NCI-H446 (cell line): ENCODE measurements around the gene LZTS2.
A peak's percentile ranks its signal among the peaks of the same experiment; 100 is the strongest.
"Not testable (repeated sequence)": the region's sequence is repeated elsewhere in the genome, so short reads cannot be mapped to it uniquely, and the experiment has no call there.

Experiments
- DNase-seq, 2 experiments: peaks; one replicate each; lab custom pipeline; 2025; lab: John Stamatoyannopoulos, UW

Gene LZTS2

DNA sequence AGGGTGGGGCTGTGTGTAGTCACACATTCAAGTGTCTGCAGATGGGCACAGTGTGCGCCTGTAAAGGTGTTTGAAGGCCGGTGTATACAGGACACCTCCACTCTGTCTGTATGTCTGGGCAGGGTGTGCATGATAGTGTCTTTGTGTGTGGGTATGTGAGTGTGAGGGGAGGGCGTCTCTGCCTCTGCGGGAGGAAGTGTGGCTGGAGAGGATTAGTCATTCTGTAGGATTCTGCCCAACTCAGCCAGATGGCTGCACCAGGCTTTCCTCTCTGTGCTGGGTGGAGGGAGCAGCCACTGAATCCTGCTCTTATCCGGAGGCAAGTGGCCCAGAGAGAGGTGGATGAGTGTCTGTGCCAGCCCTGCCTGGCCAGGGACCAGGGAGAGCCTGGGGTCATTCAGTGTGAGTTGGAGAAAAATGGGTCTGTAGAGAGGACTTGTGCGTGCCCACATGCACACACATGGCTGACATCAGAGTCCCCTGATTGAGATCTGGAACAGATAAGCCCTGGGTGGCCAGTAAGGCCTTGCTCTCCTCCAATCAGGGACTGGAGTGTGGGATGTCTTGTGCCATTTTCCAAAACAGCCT is 33.1 kb downstream of the LZTS2 start:
- DNase-seq: peak; percentile 42 to 72

DNA sequence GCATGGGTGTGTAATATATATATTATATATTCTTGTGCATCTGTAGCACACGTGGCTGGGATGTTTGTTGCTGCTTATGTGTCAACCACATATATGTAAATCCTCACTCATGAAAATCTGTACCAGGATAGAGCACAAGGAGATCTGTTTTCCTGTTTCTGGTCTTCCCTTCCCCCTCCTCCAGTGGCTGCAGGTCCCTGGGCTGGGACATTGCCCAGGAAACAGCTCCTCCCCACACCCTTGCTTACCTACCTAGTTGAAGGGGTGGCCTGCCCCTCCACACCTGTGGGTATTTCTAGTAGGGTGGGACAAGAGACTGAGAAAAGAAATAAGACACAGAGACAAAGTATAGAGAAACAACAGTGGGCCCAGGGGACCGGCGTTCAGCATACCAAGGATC is 33.7 kb downstream of the LZTS2 start:
- no peak for DNase-seq

DNA sequence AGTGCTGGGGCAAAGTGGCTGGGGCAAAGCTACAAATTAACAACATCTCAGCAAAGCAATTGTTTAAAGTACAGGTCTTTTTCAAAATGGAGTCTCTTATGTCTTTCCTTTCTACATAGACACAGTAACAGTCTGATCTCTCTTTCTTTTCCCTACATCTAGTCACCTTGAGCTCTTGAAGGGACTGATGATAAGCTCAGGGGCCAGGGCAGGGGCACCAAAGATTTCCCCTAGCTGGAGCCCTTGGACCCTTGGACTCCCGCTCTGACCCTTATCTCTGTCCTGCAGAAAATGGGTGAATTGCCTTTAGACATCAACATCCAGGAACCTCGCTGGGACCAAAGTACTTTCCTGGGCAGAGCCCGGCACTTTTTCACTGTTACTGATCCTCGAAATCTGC is 34.8 kb downstream of the LZTS2 start:
- DNase-seq: not testable (repeated sequence)

DNA sequence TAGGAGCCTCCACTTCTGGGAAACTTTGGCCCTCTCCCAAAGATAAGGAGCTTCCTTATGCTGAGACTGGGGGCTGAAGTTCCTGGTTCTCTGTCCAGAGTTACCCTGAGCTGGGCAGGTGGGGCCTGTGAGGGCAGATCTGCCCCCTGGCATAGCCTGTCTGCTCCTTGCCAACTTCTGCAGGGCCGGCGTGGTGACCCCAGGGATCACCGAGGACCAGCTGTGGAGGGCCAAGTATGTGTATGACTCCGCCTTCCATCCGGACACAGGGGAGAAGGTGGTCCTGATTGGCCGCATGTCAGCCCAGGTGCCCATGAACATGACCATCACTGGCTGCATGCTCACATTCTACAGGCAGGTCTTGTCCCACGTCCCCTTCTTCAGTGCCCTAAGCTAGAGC is 35.7 kb downstream of the LZTS2 start:
- no peak for DNase-seq

DNA sequence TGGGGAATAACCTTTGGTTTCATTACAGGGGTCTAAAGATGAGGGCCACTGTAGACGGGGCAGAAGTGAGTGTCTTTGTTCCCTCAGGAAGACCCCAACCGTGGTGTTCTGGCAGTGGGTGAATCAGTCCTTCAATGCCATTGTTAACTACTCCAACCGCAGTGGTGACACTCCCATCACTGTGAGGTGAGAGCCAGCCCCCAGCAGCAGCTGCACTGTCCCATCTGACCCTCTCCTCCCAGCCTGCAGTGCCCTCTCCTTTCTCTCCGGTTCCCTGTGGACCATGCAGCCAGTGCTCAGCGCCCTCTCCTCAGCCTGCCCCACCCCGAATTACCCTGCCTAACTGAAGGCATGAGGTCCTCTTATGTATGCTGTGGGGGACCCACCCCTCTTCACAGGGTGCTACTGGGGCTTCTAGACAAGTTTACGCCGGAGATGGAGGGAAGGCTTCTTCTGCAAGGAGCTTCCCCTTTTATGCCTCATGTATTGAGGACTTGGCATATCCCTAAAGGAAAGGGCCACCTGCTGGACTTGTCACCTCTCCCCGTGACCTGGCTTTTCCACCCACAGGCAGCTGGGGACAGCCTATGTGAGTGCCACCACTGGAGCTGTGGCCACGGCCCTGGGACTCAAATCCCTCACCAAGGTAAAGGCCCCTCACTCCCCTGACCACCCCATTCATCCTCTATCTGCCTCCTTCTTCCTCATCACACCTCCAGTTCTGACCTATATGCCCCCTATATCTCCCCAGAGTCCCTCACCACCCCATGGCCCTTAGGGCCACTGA is 36.5 kb downstream of the LZTS2 start:
- DNase-seq: no peak

DNA sequence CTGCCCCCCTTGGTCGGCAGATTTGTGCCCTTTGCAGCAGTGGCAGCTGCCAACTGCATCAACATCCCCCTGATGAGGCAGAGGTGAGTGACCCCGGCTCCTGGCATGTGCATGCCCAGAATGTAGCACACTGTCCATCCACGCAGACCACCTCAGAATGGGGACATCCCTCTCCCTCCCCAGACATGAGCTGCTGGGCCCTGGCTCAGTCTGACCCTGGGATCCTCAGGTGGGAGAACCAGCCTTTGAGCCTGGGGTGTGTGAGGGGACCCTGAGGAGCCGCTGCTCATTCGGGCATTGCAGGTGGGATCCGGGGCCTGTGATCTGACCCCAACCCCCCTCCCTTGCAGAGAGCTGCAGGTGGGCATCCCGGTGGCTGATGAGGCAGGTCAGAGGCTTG is 37.1 kb downstream of the LZTS2 start:
- DNase-seq: no peak

DNA sequence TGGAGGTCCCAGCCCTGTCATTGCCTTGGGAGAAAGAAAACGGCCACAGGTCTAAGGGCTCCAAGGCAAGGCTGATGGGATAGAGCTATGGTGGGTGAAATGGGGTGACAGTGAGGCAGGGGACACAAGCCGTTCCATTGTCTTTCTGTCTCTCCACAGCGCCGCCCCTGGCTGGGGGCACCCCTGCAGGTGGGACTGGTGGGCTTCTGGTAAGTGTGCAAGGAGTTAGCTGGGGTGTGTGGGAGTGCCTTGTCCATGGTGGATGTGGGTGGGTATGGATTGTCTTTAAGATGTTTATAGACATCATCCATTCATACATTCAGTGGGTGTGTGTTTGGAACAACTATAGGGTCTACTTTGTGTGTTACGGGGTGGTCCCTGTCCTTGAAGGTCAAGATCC is 38.9 kb downstream of the LZTS2 start:
- no peak for DNase-seq

DNA sequence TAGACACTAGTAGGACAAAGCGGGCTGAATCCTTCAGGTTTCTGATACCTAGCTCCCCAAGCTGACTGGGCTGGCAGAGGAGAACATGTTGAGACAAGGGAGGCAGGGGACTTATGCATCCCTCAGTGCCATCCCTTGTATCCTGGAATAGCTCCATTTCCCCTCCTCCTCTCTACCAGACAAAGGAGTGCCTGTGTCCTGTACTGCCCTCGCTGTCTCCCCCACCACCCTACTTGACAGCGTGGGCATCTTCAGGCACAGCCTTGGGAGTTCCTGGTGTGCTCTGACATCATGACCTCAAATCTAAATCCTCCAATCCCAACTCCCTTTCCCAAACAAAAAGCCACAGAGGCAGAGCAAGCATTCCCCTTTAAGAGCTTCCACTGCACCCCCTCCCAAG is 40.5 kb downstream of the LZTS2 start:
- no peak for DNase-seq

DNA sequence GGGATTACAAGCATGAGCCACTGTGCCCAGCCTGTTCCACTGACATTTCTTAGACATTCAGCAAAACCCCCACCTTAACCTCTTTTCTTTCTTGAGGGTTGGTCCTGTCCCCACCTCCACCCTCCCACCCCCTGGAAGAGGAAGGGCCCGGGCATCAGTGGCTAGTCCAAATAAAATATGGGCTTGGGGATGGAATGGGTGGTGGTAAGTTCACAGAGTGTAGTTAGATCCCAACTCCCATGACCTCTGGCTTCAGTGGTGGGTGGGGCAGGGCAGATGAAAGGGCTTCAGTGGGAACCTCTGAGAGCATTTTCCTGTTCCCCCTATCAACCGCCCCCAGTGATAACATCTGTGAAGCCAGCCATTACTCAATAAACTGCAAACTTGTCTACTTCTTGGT is 41.2 kb downstream of the LZTS2 start:
- DNase-seq: no peak

DNA sequence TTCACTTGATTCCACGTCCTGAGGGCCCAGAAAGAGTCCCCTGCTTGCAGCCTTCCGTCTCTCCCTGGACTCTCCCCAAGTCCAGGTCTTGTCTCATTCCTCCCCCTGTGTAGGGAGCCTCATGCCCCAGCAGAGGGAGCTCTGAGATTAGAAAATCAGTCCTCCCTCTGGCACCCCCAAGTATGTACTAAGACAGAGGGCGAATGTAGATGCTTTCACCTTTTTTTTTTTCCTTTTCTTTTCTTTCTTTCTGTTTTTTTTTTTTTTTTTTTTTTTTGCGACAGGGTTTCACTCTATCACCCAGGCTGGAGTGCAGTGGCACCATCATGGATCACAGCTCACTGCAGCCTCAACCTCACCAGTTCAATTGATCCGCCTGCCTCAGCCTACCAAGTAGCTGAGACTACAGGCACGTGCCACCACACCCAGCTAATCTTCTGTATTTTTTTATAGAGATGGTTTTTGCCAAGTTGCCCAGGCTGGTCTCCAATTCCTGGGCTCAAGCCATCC is 41.7 kb downstream of the LZTS2 start:
- DNase-seq: peak; percentile 11 to 69

DNA sequence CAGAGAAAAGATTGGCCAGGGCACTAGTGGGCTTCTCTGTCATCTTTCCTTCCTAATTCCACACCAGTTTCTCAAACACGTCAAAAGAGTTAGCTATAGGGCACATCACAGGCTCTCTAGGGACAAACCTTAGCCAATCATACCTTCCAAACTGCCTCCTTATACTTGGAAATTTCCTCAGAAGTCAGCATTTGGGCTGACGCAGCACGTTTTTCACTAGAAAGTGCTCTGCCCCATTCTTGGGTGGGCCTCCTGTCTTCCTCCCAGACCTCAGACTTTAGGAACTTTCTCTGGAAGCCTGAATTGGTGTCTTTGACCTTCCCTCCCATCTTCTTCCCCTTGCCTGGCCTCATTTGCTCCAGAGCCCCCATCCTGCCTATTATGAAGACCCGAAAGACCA is 42.5 kb downstream of the LZTS2 start:
- no peak for DNase-seq

DNA sequence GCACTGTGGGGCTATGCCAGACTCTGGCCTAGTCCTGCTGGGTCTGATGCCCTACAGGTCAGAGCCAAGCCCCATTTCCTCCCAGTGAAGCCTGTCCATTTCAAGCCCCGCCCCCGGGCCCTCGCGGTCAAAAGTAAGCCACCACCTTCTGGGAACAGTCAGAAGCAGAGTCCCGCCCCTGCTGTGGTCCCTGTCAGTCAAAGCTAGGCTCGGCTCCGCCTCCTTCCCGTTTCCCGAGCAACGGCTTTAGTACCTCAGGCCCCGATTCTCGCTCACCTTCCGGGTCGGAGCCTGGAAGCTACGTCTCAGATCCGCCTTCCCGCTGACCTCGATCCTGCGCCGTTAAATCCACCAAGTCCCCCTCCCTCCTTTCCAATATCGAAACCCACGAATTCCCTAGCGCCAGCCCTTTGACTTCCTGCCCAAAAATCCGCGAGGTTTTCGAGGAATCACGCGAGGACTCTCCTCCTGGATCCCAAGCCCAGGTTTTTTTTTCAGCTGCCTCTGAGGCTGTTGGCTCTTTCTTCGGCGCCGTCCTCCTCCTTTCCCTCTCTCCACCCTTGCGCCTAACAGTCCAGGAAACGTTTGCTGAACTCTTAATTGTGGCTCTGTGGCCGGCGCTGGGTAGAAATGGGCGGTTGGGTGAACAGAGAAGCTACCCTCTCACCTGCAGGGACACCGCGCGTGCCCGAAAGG is 43.2 kb downstream of the LZTS2 start:
- DNase-seq: peak; percentile 50 to 88

DNA sequence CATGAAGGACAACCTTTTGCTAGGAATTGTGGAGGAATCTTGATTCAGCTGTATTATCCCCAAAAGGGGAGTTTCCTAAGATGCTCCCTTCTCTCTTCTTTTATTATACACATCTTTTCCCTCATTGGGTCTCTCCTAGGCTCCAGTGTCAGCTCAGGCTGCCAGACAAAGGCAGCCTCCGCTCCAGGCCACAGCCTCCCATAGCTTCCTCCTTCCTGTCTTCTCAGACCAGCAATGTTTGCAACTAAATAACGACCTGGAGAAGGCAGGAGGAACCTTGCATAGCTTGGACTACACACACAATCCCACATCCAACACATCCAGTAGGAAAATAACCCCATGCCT is 43.7 kb downstream of the LZTS2 start:
- DNase-seq: no peak

DNA sequence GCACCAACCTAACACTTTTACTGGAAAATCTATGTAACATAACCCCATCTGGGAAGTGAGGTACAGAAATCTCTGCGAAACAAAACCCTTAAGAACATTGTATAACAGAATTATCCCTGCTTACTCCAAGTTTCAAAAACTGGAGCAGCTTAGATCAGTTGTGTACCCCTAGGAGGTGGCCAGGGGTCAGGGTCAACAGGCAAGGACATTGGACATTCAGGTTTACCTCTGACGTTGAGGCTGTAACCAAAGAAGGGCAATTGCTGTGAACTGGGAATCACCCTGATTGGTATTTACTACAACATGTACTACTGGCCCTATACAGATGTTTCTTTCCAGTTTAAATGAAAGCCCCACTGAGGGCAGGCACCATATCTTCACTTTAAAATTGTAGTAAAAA is 44.5 kb downstream of the LZTS2 start:
- DNase-seq: no peak

DNA sequence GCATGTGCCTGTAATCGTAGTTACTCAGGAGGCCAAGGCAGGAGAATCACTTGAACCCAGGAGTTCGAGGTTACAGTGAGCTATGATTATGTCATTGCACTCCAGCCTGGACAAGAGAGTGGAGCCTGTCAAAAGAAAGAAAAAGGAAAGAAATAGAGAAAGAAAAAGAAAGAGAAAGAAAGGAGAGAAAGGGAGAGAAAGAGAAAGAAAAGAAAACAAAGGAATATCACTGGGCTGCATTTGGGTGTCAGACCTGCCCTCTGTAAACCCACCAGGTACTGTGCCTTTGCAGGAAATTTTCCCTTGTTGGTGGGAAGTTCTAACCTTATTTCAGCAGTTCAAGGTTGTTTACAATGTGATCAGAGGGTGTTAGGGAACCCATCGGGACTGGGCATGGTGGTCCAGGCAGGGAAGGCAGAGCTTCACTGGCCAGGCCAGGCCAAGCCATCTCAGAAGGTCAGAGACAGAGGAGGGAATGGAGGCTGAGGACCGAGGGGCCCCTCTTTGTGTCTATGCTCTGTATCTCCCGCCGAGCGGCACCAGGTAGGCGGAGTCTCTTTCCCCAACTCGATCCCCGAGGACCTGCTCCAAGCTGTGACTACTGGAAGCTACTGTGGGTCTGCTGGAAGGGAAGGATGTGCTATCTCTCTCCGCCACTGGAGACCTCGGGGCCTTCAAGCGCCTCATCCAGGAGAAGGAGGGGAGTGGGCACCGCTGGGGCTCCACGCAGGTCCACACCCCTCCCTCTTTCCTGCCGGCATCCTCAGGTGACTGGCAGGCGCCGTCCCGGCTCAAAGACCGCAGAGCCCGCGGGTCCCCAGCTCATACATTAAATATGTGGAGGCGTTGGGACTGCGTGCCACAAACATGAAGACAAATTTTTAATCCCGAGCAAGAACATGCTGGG is 47.0 kb downstream of the LZTS2 start:
- DNase-seq: no peak

DNA sequence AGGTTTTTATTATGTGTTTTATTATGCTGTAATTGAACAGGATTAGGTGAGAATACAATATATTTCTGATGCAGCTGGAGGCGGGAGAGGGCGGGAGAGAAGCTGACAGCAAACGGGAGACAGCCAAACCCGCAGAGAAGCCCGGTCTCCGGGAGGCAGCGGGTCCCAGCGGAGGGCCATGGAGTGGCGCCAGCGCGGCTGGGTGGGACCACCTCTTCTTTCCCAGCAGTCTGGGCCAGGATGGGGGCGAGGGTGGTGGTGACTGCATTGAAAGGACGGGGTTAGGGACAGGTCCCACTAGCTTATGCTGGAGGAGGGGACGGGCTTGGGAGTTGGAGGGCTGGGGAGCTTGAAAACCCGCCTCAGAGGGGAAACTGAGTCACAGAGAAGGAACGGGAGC is 47.7 kb downstream of the LZTS2 start:
- DNase-seq: no peak

DNA sequence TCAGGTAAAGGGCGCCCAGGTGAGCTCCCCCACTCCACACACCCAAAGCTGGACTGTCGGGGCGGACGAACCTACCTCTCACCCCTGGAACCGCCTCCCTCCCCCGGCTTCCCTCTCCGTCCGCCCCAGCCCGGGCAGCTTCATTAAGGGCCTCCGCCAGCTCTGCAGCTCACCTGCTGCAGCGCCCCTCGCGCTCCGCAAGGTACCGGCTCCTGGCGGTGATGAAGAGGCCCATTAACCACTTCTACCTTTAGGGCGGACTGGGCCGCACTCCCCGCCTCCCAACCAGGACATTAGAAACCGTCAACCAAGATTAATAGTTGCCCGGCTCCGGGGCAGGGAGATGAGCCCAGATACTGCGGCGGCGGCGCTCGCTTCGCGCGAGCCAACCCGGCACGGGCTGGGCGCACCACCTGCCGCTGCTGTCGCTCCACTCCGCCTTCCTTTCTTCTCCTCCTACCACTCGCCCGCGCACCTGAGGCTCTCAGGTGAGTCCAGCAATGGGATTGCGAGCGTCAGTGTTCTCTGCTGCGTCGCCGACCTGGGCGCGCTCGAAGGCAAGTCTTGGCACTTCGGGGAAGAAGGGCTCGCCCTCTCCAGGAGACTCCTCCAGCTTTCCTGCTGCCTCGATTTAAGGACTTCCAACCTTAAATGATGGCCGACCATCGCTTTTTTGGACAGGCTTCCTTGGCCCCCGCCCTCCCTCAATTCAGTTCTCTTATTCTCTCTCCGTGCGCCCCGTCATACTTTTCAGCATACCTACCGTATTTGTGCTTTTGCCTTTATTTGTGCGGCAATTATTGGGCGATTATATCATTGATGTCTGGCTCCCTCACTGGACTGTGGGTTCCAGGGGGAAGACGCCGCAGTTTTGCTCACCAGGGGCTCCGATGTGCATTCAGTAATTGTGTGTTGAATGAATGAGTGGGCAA is 48.6 kb downstream of the LZTS2 start:
- no peak for DNase-seq

DNA sequence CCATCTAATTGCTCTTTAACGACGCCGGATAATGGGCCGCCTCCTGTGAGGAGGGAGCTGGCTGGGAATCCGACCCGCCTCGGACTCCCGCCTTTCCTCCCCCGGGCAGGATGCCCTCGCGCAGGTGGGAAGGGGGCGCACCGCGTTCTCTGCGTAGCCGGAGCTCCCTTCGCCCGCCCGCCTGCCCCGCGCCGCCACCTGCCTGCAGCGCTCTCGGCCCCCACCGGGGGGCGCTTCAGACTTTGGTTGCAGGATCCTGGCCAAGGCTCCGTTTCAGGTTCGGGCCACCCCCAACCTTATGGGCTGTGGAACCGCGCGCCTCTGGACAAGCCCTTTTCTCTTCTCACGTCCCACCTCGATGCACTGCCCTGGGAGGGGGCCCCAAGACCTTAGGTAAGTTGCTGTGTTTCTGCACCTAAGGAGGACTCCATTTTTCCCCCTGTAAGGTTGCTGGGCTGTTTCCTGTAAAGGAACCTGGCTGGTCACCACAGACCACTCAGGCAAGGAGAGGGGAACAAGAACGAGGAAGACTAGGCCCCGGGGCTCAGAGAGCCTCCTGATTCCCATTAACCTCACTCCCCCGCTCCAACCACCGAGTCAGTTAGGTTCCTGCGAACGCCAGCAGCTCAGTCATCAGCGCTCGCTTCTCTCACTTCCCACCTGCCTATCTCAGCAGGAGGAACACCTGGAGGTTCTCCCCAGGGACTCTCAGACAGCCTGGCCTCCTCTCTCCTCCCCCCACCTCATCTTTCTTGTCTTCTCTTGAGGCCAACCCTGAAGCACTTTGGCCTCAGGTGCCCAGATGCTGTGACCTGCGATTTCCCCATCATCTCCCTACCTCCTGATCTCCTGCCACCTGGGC is 50.8 kb downstream of the LZTS2 start:
- DNase-seq: peak in 1 of 2 experiments; percentile 63

DNA sequence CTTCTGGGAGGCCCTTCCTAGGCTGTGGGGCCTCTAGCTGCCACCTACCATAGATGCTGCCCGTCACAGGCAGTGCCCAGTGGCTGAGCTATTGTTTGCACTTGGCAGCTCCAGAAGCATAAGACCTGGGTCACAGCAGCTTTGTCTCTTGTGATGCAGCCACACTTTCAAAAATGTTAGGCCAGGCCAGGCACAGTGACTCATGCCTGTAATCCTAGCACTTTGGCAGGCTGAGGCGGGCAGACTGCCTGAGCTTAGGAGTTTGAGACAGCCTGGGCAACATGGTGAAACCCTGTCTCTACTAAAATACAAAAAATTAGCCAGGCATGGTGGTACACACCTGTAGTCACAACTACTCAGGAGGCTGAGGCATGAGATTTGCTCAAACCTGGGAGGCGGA is 52.7 kb downstream of the LZTS2 start:
- DNase-seq: peak in 1 of 2 experiments; percentile 41

DNA sequence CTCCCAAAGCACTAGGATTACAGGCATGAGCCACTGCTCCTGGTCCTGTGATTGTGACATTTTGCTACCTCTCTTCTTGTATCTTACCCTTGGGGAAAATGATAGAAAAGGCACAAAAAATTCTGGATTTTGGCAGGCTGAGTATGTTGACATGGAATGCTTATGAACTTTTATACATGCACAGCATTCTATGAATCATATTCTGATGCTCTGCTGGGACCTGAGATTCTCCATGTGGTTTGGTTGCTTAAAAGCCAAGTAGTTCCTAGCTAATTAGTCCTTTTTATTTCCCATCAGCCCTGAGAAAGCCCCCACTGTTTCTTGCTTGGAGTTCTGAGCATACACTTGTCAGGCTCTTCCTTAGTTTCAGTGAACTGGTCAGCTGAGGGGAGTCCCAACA is 53.9 kb downstream of the LZTS2 start:
- no peak for DNase-seq
